NK-92 treated with Interleukin-12 subunit alpha and Interleukin-12 subunit beta, amount 100 ng/mL, for 24 hours (cell line): Measurements from ENCODE around the gene CHST12.
"Not testable (repeated sequence)": the region's sequence is repeated elsewhere in the genome, so short reads cannot be mapped to it uniquely, and the experiment has no call there.

Experiments
- DNase-seq: peaks from one replicate; lab custom pipeline; 2025; lab: John Stamatoyannopoulos, UW

CHST12 gene

GRCh38 chr7:2378125-2378524 is 25.3 kb upstream of the CHST12 start:
- not testable (repeated sequence) for DNase-seq

GRCh38 chr7:2379161-2379560 is 24.2 kb upstream of the CHST12 start:
- no peak for DNase-seq

GRCh38 chr7:2379821-2380450 is 23.5 kb upstream of the CHST12 start:
- no peak for DNase-seq

DNA sequence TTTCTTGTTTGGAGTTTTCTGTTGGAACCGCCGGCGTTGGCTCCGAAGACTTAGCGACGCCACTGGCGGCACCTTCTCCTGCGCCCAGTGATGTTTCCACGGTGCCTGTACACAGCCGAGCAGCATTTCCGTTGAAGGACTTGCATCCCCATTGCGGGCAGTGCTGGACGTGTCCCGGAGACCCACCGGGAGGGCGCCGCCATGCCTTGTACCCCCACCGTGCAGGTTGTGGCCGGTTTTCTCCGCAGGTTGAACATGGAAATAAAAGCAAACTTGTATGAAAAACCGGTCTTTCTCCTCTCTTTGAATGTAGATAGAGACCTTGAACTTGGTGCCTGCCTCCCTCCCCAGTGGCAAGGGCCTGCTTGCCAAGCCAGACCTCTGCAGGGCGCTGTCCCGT is 22.9 kb upstream of the CHST12 start:
- DNase-seq: no peak

- no peak for DNase-seq
These were observed 22.2 kb upstream of the CHST12 start for GRCh38 chr7:2381227-2381626.

DNA sequence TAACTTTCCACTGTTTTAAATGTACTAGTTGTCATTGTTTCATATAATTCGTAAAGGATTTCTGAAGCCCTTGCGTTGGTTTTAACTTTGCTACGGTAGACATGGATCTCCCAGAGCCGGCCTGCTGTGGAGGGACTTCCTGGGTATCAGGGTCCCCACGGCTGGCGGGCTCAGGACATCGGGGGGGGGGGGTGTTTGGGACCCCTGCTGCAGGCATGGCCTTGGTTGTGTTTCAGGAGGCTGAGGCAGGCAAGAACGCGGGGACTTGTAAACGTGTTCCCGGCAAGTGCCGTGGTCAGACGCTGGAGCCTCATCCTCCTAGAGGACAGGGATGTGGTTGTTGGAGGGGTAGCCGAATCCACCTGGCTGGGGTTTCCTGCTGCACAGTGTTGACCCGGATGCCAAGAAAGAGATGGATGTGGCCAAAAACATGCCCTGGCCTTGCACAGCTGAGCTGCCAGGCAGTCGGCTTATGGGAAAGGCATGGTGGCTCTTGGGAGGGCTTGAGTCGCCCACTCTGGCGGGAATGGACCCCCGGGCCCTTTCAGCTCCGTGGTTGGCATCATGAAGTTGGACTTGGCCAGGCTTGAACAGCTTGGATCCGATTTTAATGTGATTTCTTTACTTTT is 21.4 kb upstream of the CHST12 start:
- no peak for DNase-seq

- DNase-seq: no peak
These were observed 19.7 kb upstream of the CHST12 start for GRCh38 chr7:2383543-2384274.

DNA sequence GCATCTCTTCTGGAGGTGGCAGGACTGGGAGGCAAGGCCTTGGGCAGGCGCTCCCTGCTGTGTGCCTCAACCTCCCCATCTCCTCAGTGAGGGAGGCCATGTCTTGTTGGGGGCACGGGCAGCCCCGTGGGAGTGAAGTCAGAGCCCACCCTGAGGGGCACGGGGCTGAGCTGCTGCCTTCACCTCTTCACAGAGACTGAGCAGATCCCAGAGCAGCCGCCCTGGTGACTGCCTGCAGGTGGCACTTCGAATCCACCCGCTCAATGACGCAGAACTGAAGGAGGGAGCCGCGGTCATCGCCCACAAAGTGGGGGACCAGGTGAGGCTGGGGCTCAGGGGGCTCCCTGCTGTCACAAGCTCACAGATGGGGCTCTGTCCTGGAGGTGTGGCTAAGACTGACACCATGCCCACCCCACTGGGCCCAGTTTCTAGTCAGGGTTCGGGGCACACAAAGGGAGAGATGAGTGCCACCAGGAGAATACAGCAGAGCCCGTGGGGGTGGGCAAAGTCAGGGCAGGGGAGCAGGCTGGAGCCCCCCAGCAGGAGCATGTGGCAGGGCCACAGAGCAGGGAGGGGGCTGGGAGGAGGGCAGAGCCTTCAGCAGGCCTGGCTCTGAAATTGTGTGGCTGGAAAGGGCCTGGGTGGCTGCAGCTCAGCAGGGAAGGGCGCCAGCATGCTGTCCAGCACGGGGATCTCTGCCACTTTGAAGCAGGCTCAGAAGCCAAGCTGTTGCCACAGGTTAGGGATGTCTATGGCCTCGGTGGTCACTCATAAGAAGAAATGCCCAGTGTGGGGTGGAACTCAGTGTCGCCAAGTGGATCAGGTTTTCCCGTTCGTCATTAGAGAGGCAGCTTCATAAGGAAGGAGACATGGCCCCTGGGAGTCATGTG is 18.8 kb upstream of the CHST12 start:
- no peak for DNase-seq

DNA sequence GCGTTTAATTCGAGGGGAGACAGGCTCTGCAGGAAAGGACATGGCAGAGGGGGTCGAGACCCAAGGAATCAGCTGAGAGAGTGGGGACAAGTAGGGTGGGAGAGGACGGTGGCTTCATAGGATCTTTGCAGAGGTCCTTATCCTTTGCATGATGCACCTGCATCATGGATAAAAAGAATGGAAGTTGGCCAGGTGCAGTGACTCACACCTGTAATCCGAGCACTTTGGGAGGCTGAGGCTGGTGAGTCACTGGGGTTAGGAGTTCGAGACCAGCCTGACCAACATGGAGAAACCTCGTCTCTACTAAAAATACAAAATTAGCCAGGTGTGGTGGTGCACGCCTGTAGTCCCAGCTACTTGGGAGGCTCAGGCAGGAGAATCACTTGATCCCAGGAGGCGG is 17.3 kb upstream of the CHST12 start:
- not testable (repeated sequence) for DNase-seq

DNA sequence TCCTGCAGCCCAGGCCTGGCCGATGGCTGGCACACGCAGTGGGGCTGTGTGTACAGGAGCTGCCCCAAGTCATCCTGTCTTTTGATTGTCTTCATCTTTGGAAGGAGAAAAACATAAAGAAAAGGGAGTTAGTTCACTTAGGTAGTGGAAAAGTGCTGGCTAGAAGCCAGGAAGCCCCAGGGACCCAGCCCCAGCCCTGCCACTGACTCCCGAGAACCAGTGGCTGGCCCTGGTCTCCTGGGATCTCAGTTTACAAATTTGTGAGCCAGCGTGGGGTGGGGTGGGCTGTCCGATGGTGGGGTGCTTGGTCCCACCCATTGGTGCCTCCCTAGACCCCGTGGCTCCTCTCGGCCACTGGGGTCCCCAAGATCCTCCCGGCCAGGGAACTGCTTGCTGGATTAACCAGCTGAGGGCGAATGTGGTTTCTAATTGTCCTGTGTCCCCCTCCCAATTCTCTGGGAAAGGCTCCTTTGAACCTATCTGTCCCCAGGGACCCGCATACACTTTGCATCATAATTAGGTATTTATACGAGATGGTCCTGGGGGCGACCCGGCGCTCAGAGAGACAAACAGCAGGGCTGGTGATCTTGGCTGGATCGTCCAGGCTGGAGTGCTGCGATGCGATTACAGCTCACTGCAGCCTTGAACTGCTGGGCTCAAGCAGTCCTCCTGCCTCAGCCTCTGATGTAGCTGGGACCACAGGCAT is 16.3 kb upstream of the CHST12 start:
- no peak for DNase-seq

DNA sequence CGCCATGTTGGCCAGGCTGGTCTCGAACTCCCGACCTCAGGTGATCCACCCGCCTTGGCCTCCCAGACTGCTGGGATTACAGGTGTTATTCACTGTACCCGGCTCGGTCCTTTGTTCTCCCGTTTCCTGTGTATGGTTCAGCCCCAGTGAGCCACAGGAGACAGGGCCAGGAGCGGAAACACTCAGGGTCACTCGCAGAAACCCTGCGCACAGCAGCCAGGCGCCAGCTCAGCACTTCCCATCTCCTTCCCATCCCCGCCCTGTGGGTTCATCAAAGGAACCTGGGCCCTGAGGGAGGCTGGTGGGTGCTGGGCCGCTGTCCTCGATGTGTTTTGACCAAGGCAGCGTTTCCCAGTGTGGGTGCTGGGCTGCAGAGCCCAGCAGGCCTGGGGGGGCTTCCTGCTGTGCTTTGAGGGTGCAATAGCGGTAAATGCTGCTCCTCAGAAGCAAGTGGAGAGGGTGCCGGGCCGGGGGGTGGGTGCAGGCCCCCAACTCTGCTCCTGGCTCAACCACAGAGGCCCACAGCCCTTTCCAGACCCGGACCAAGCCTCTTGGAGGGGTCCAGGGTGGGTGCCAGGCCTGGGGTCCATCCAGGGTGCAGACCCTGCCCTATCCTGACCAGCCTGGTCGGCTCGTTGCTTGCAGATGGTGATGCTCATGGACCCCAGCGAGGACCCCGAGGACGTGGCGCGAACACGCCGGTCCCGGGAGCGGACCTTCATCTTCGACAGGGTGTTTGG is 15.3 kb upstream of the CHST12 start:
- DNase-seq: no peak

DNA sequence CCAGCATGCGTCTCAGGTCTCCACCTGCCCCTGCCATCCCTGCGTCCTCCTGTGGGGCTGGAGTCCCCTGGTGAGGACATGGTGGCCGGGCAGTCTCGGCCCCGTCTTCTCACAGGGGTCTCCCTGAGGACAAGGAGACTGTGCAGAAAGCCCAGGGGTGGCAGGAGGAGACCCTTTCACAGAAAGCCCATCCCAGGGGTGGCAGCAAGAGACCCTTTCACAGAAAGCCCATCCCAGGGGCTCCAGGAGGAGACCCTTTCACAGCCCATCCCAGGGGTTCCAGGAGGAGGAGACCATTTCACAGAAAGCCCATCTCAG is 14.8 kb upstream of the CHST12 start:
- DNase-seq: no peak

GRCh38 chr7:2390020-2390816 is 13.2 kb upstream of the CHST12 start:
- not testable (repeated sequence) for DNase-seq

DNA sequence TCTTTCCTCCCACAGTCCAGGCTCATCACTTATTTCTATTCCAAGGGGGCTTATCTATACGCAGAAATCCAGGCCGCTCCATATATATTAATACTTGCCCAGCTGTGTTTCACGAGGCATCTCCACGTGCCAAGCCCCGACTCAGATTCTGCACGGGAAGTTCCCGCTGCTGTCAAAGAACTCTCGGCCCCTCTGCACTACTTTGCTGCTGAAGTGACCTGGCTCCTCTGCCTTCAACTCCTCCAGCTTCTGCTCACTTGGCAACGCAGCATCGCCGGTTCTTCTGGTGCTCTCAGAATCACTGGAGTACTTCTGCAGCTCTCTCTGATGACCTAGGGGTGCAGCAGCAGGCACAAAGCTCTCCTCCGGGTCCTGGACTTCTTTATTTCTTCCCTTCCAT is 9.7 kb upstream of the CHST12 start:
- DNase-seq: no peak

GRCh38 chr7:2394566-2395082 is 8.8 kb upstream of the CHST12 start:
- no peak for DNase-seq

- no peak for DNase-seq
These were observed 4.9 kb upstream of the CHST12 start for GRCh38 chr7:2398506-2398905.

DNA sequence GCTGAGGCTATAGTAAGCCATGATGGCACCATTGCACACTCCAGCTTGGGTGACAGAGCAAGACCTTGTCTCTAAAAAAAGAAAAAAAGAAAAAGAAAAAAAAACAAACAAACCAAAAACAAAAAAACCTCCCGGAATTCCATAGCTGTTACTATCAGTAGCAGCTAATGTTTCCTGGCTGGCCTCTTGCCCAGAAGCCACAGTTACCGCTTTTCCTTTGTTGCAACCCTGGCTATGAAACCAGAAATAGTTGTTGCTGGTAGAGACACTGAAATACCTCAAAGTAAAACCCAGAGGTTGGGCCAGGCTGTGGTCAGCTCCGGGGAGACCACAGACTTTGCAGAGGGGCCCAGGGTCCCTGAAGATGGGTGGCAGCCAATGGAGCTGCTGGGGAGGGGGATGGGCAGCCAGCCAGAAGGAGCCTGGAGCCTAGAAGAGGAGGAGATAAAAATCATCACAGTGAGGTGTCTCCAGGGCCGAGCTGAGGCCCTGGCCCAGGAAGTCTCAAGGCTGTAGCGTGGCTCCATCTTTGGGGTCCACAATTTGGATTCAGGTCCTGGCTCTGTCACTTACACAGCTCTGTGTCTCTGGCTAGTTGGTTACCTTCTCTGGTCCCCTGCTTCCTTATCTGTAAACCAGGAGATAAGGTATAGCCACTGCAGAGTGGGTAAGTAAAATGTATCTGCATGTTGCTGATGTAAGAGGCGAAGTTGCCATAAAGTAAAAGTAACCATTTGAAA is 3.4 kb upstream of the CHST12 start:
- DNase-seq: peak; percentile 59

DNA sequence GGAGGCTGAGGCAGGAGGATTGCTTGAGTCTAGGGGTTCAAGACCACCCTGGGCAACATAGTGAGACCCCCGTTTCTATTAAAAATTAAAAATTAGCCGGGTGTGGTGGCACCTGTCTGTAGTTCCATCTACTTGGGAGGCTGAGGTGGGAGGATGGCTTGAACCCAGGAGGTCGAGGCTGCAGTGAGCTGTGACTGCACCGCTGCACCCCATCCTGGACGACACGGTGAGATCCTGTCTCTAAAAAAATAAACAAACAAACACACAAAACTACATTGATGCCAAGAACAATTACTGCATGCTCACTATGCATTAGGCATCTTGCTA is 761 bp upstream of the CHST12 start:
- no peak for DNase-seq
